ENCODE results near the gene GSC2.

GSC2 gene

DNA sequence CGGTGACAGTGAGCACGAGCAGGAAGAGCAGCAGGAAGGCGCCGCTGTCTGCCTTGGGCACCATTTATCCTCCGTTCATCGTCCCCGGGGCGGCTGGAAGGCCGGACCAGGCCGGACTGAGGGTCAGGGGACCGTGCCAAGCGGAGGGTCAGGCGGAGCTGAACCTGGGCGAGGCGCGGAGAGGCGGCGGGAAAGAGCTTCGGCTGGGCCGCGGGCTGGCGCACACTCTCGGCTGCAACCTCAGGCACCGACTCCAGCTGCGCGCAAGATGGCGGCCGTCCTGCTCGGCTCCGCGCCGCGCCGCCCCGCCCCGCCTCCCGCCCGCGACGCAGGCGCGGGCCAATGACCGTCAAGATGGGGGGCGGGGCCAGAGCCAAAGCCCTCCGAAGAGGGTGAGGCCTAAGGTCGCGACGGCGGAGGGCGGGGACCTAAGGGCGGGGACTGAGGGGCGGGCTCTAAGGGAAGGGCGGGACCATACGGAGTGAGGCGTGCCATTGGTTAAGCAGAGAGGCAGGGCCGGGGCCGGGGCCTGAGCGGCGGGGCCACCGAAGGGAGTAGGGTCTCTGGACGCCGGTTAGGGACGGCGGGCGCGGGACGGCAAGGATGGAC is 27.8 kb downstream of the GSC2 start, which contains the start of gene DGCR2:
DGCR2 (minus strand) TSS at position 270 of the 609 bp plus-strand sequence; CDS start at position 64, 206 bp downstream.
- Histone ChIP-seq H3K27me3 (ENCODE audit: insufficient read depth, poor library complexity, severe bottlenecking) (no peaks in the 10 kb centered on the region), H3K27ac (replicated peaks) (peak within 1 kb of the TSS; percentile 71), H3K4me3 (replicated peaks; ENCODE audit: insufficient read depth, low read length) (peak within 1 kb of the TSS; percentile 96)
- DNase-seq (ENCODE audit: low read depth in 1 of 2, low spot score in 1 of 2), result peak; percentile 90 to 95
- TF ChIP-seq POLR2AphosphoS5 (IDR thresholded peaks at IDR 0.05; ENCODE audit: low read depth), result peak; percentile 40; the same call in 1 of the 2 replicates
- TF ChIP-seq GABPA (IDR thresholded peaks at IDR 0.05; ENCODE audit: low read depth), result no peak

GRCh38 chr22:19121631-19122142 is 28.4 kb downstream of the GSC2 start:
- peak overlapping the region; percentile 96 for H3K4me3 ChIP-seq (replicated peaks; ENCODE audit: insufficient read depth, low read length)
- H3K27me3 ChIP-seq (ENCODE audit: insufficient read depth, poor library complexity, severe bottlenecking), result no peaks in the 10 kb centered on the region
- TF ChIP-seq REST (IDR thresholded peaks at IDR 0.05; ENCODE audit: insufficient replicate concordance, low read depth) (no peak), POLR2AphosphoS5 (IDR thresholded peaks at IDR 0.05; ENCODE audit: low read depth) (no peak), CTCF (IDR thresholded peaks at IDR 0.05; ENCODE audit: insufficient read depth, low read length) (no peak), GABPA (IDR thresholded peaks at IDR 0.05; ENCODE audit: low read depth) (no peak), SPI1 (IDR thresholded peaks at IDR 0.05; ENCODE audit: borderline replicate concordance, low read depth) (peak; percentile 18; the same call in 1 of the 2 replicates)
- DNase-seq (ENCODE audit: low read depth in 1 of 2, low spot score in 1 of 2), result peak; percentile 47 to 51
- H3K27ac ChIP-seq (replicated peaks), result peak overlapping the region; percentile 71

DNA sequence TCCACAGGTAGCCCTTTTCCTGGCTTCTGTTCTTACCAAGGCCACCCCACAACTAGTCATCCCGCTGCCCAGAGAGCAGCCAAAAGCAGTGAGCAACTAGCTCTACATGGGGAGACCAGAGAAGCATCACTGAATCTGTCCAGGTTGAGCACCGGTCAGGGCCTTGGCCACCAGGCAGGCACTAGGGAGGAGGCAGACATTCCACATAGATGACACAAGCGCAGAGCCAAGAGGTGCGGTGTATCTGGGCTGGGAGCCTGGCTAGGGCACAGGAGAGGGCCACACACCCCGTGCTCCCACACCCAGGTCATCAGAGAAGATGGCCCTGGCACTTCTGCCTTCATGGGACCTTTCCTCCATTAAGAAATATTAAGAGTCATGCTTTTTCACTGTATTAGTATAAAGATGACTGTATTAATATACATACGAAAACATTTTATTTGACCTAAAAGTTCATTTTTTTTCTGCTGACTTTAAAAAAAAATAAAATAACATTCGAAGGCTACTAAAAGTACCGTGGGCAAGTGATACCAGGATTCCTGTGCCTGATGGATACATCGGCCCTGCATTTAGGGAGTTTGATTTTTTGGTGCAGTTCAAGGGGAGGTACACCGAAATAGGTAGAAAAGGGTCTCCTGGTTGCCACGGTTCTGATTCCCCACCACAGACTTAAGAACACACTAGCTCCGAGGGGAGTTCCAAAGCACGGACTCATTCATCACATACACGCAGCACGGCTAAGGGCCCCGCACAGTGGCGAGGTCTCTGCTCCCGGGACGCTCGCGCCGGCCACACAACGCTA is 29.1 kb downstream of the GSC2 start:
- TF ChIP-seq GABPA (IDR thresholded peaks at IDR 0.05; ENCODE audit: low read depth), result no peak
- no peak for TF ChIP-seq REST (IDR thresholded peaks at IDR 0.05; ENCODE audit: insufficient replicate concordance, low read depth)
- no peak for TF ChIP-seq POLR2AphosphoS5 (IDR thresholded peaks at IDR 0.05; ENCODE audit: low read depth)
- no peak for TF ChIP-seq CTCF (IDR thresholded peaks at IDR 0.05; ENCODE audit: insufficient read depth, low read length)
- no peak for TF ChIP-seq SPI1 (IDR thresholded peaks at IDR 0.05; ENCODE audit: borderline replicate concordance, low read depth)
- H3K27me3 ChIP-seq (ENCODE audit: insufficient read depth, poor library complexity, severe bottlenecking), result no peaks in the 10 kb centered on the region
- H3K27ac ChIP-seq (replicated peaks), result peak overlapping the region; percentile 61
- DNase-seq (ENCODE audit: low read depth in 1 of 2, low spot score in 1 of 2), result no peak
- peak overlapping the region; percentile 96 for H3K4me3 ChIP-seq (replicated peaks; ENCODE audit: insufficient read depth, low read length)

GRCh38 chr22:19119949-19120348 is 30.1 kb downstream of the GSC2 start:
- Histone ChIP-seq H3K27me3 (ENCODE audit: insufficient read depth, poor library complexity, severe bottlenecking) (no peaks in the 10 kb centered on the region), H3K27ac (replicated peaks) (no peak overlapping the region), H3K4me3 (replicated peaks; ENCODE audit: insufficient read depth, low read length) (no peak overlapping the region)
- TF ChIP-seq POLR2AphosphoS5 (IDR thresholded peaks at IDR 0.05; ENCODE audit: low read depth) (no peak), CTCF (IDR thresholded peaks at IDR 0.05; ENCODE audit: insufficient read depth, low read length) (no peak), REST (IDR thresholded peaks at IDR 0.05; ENCODE audit: insufficient replicate concordance, low read depth) (no peak), GABPA (IDR thresholded peaks at IDR 0.05; ENCODE audit: low read depth) (no peak), SPI1 (IDR thresholded peaks at IDR 0.05; ENCODE audit: borderline replicate concordance, low read depth) (no peak)
- no peak for DNase-seq (ENCODE audit: low read depth in 1 of 2, low spot score in 1 of 2)

All from HL-60 (cell line).